CD4-positive, alpha-beta T cell treated with Interleukin-15 for 4 hours (primary cell): ENCODE data around the gene LYPD6.

ENCODE experiments used
- DNase-seq: peaks from one replicate; pipeline ENCODE4 v3.0.0-alpha.2; 2020; ENCODE audit warnings: low spot score

Gene LYPD6

GRCh38 chr2:149348291-149348690 lies 17.9 kb downstream of the LYPD6 start:
- DNase-seq, result no peak

- DNase-seq, result no peak
Observed at GRCh38 chr2:149353421-149353820, 23.0 kb downstream of the LYPD6 start.

- DNase-seq, result no peak
Observed at GRCh38 chr2:149355716-149356422, 25.5 kb downstream of the LYPD6 start.

GRCh38 chr2:149357058-149357457 lies 26.7 kb downstream of the LYPD6 start:
- no peak for DNase-seq

GRCh38 chr2:149360106-149360505 lies 29.7 kb downstream of the LYPD6 start:
- DNase-seq, result no peak

- no peak for DNase-seq
Observed at GRCh38 chr2:149363958-149364357, 33.6 kb downstream of the LYPD6 start.

- no peak for DNase-seq
Observed at GRCh38 chr2:149364839-149365238, 34.5 kb downstream of the LYPD6 start.

GRCh38 chr2:149365931-149366583 lies 35.7 kb downstream of the LYPD6 start:
- no peak for DNase-seq

GRCh38 chr2:149370061-149370775 lies 39.8 kb downstream of the LYPD6 start:
- no peak for DNase-seq

GRCh38 chr2:149371476-149371875 lies 41.1 kb downstream of the LYPD6 start:
- no peak for DNase-seq

GRCh38 chr2:149375801-149376361 lies 45.5 kb downstream of the LYPD6 start:
- DNase-seq, result no peak

GRCh38 chr2:149380205-149380604 lies 49.8 kb downstream of the LYPD6 start:
- no peak for DNase-seq

- DNase-seq, result no peak
Observed at GRCh38 chr2:149383340-149383739, 53.0 kb downstream of the LYPD6 start.

- no peak for DNase-seq
Observed at GRCh38 chr2:149385350-149385749, 55.0 kb downstream of the LYPD6 start.

- no peak for DNase-seq
Observed at GRCh38 chr2:149387411-149387810, 57.0 kb downstream of the LYPD6 start.

GRCh38 chr2:149388120-149388816 lies 57.9 kb downstream of the LYPD6 start:
- DNase-seq, result no peak

GRCh38 chr2:149389506-149390167 lies 59.2 kb downstream of the LYPD6 start:
- DNase-seq, result no peak

- no peak for DNase-seq
Observed at GRCh38 chr2:149393614-149394013, 63.2 kb downstream of the LYPD6 start.

GRCh38 chr2:149394864-149395263 lies 64.5 kb downstream of the LYPD6 start:
- no peak for DNase-seq

- no peak for DNase-seq
Observed at GRCh38 chr2:149399934-149400615, 69.7 kb downstream of the LYPD6 start.

GRCh38 chr2:149400997-149401396 lies 70.6 kb downstream of the LYPD6 start:
- no peak for DNase-seq
